Measurements from ENCODE around the gene USE1. TPM values are rescaled to one million over a fixed set of nuclear protein-coding genes. Genes with fewer than 3 reads are reported as not detected.

The USE1 gene
- total and polyA plus RNA-seq, 4 donors = 9.6 to 27.8 (median 18.1) TPM

GRCh38 chr19:17256130-17256529 lies 41.0 kb downstream of the USE1 start:
- Histone ChIP-seq H3K4me3 (ENCODE audit: low read depth in 1 of 3, low read length in 3 of 3) (no peak overlapping the region), H3K4me1 (ENCODE audit: control insufficient read depth in 4 of 4, insufficient read depth in 4 of 4, low read length in 3 of 4) (peaks cover 0 to 8% (median 3%) of the 10 kb centered on the region in 4 donors), H3K27ac (ENCODE audit: low read depth in 1 of 2, low read length in 2 of 2) (no peak overlapping the region), H3K27me3 (ENCODE audit: control insufficient read depth in 4 of 4, insufficient read depth in 4 of 4, low read length in 3 of 4) (no peaks in the 10 kb centered on the region), H3K9ac (ENCODE audit: low read depth in 1 of 2, low read length in 2 of 2) (no peak overlapping the region), H3K36me3 (ENCODE audit: control insufficient read depth in 4 of 4, insufficient read depth in 3 of 4, low read depth in 1 of 4, low read length in 3 of 4) (no peaks in the 10 kb centered on the region), H3K9me3 (ENCODE audit: control insufficient read depth in 4 of 4, low read length in 3 of 4) (no peaks in the 10 kb centered on the region)
- no peak for DNase-seq (ENCODE audit: low spot score)
- TF ChIP-seq RXRA (IDR thresholded peaks at IDR 0.05) = no peak
- no peak for TF ChIP-seq RAD21 (IDR thresholded peaks at IDR 0.05)
- TF ChIP-seq CTCF (IDR thresholded peaks at IDR 0.05; ENCODE audit: low read depth, low read length, missing input control) = no peak
- TF ChIP-seq TAF1 (conservative IDR thresholded peaks at IDR 0.05) = no peak
- TF ChIP-seq EGR1 (IDR thresholded peaks at IDR 0.05; ENCODE audit: low read depth in 2 of 2) = no peak
- no peak for TF ChIP-seq SP1 (IDR thresholded peaks at IDR 0.05)
- TF ChIP-seq FOXA2 (IDR thresholded peaks at IDR 0.05) = no peak
- no peak for TF ChIP-seq NR2F2 (IDR thresholded peaks at IDR 0.05)
- TF ChIP-seq GABPA (IDR thresholded peaks at IDR 0.05 in 1 of 2, conservative IDR thresholded peaks at IDR 0.05 in 1 of 2) = no peak
- no peak for TF ChIP-seq MAX (IDR thresholded peaks at IDR 0.05)
- no peak for TF ChIP-seq JUND (IDR thresholded peaks at IDR 0.05)
- no peak for TF ChIP-seq HNF4G (IDR thresholded peaks at IDR 0.05)
- 88% methylated on average over 3 of the region's 3 CpGs for WGBS

- Histone ChIP-seq H3K36me3 (ENCODE audit: control insufficient read depth in 4 of 4, insufficient read depth in 3 of 4, low read depth in 1 of 4, low read length in 3 of 4) (no peaks in the 10 kb centered on the region), H3K9me3 (ENCODE audit: control insufficient read depth in 4 of 4, low read length in 3 of 4) (no peaks in the 10 kb centered on the region), H3K4me3 (ENCODE audit: low read depth in 1 of 3, low read length in 3 of 3) (no peak overlapping the region), H3K9ac (ENCODE audit: low read depth in 1 of 2, low read length in 2 of 2) (no peak overlapping the region), H3K4me1 (ENCODE audit: control insufficient read depth in 4 of 4, insufficient read depth in 4 of 4, low read length in 3 of 4) (peaks cover 0 to 8% (median 3%) of the 10 kb centered on the region in 4 donors), H3K27ac (ENCODE audit: low read depth in 1 of 2, low read length in 2 of 2) (no peak overlapping the region), H3K27me3 (ENCODE audit: control insufficient read depth in 4 of 4, insufficient read depth in 4 of 4, low read length in 3 of 4) (no peaks in the 10 kb centered on the region)
- WGBS = 94% methylated on average over 9 of the region's 9 CpGs
- TF ChIP-seq REST (IDR thresholded peaks at IDR 0.05) = no peak
- no peak for TF ChIP-seq RAD21 (IDR thresholded peaks at IDR 0.05)
- TF ChIP-seq YY1 (IDR thresholded peaks at IDR 0.05) = no peak
- TF ChIP-seq GABPA (IDR thresholded peaks at IDR 0.05 in 1 of 2, conservative IDR thresholded peaks at IDR 0.05 in 1 of 2) = no peak
- no peak for TF ChIP-seq SP1 (IDR thresholded peaks at IDR 0.05)
- no peak for TF ChIP-seq RXRA (IDR thresholded peaks at IDR 0.05)
- no peak for TF ChIP-seq FOXA2 (IDR thresholded peaks at IDR 0.05)
- TF ChIP-seq JUND (IDR thresholded peaks at IDR 0.05) = no peak
- TF ChIP-seq HNF4A (conservative IDR thresholded peaks at IDR 0.05) = no peak
- TF ChIP-seq MAX (IDR thresholded peaks at IDR 0.05) = no peak
- TF ChIP-seq ATF3 (IDR thresholded peaks at IDR 0.05) = no peak
- TF ChIP-seq TAF1 (conservative IDR thresholded peaks at IDR 0.05) = no peak
- no peak for TF ChIP-seq EGR1 (IDR thresholded peaks at IDR 0.05; ENCODE audit: low read depth in 2 of 2)
- DNase-seq (ENCODE audit: low spot score) = no peak
Observed at GRCh38 chr19:17259118-17259780, 44.1 kb downstream of the USE1 start.
